GM18526 (cell line): Measurements from ENCODE around the gene AQP6.

Source experiments
- POLR2A ChIP-seq: IDR thresholded peaks from 3 replicates; pipeline ENCODE4 v1.6.1; 2011; ENCODE audit not compliant: insufficient read length; ENCODE audit errors: extremely low read depth

Gene AQP6

GRCh38 chr12:49969651-49970429 lies 2.9 kb upstream of the AQP6 start:
- TF ChIP-seq POLR2A: no peak

- no peak for TF ChIP-seq POLR2A
Measured at GRCh38 chr12:49970658-49971057, 2.1 kb upstream of the AQP6 start.

- TF ChIP-seq POLR2A: no peak
Measured at GRCh38 chr12:49971141-49971540, 1.6 kb upstream of the AQP6 start.

GRCh38 chr12:49972129-49972528 lies 618 bp upstream of the AQP6 start:
- TF ChIP-seq POLR2A: no peak

- no peak for TF ChIP-seq POLR2A
Measured at GRCh38 chr12:49973361-49973830, 649 bp downstream of the AQP6 start.

GRCh38 chr12:49974231-49974675 lies 1.5 kb downstream of the AQP6 start:
- no peak for TF ChIP-seq POLR2A

GRCh38 chr12:49974677-49975317 lies 2.0 kb downstream of the AQP6 start:
- TF ChIP-seq POLR2A: no peak

- no peak for TF ChIP-seq POLR2A
Measured at GRCh38 chr12:49975318-49975761, 2.6 kb downstream of the AQP6 start.

- no peak for TF ChIP-seq POLR2A
Measured at GRCh38 chr12:49976557-49976956, 3.8 kb downstream of the AQP6 start.

- no peak for TF ChIP-seq POLR2A
Measured at GRCh38 chr12:49978125-49978524, 5.4 kb downstream of the AQP6 start.

- no peak for TF ChIP-seq POLR2A
Measured at GRCh38 chr12:49979016-49979586, 6.4 kb downstream of the AQP6 start.

GRCh38 chr12:49979791-49980190 lies 7.0 kb downstream of the AQP6 start:
- no peak for TF ChIP-seq POLR2A

- no peak for TF ChIP-seq POLR2A
Measured at GRCh38 chr12:49980501-49981349, 8.0 kb downstream of the AQP6 start.

GRCh38 chr12:49982246-49983087 lies 9.7 kb downstream of the AQP6 start:
- TF ChIP-seq POLR2A: no peak
